NOMO-1 (cell line): ENCODE data around the gene DVL1.

Experiments used
- DNase-seq, 2 experiments: peaks; one replicate each; lab custom pipeline; 2025; ENCODE audit not compliant: unreplicated experiment in 2 of 2; lab: John Stamatoyannopoulos, UW

Gene DVL1

GRCh38 chr1:1302006-1302430 lies 47.2 kb downstream of the DVL1 start:
- DNase-seq: no peak

GRCh38 chr1:1300352-1300739 lies 48.9 kb downstream of the DVL1 start:
- DNase-seq: no peak

GRCh38 chr1:1299686-1300351 lies 49.4 kb downstream of the DVL1 start:
- no peak for DNase-seq

GRCh38 chr1:1298861-1299685 lies 50.1 kb downstream of the DVL1 start:
- DNase-seq: no peak

- DNase-seq: no peak
Observed at GRCh38 chr1:1297802-1298424, 51.3 kb downstream of the DVL1 start.

GRCh38 chr1:1296070-1297061 lies 52.9 kb downstream of the DVL1 start:
- no peak for DNase-seq

GRCh38 chr1:1295154-1295923 lies 53.9 kb downstream of the DVL1 start:
- no peak for DNase-seq

GRCh38 chr1:1294250-1294890 lies 54.8 kb downstream of the DVL1 start:
- no peak for DNase-seq

- DNase-seq: no peak
Observed at GRCh38 chr1:1293263-1294249, 55.7 kb downstream of the DVL1 start.

- DNase-seq: no peak
Observed at GRCh38 chr1:1292851-1293250, 56.4 kb downstream of the DVL1 start.

- no peak for DNase-seq
Observed at GRCh38 chr1:1292442-1292779, 56.8 kb downstream of the DVL1 start.

- DNase-seq: peak; percentile 42 to 54
Observed at GRCh38 chr1:1291548-1292441, 57.4 kb downstream of the DVL1 start.

GRCh38 chr1:1291023-1291528 lies 58.1 kb downstream of the DVL1 start:
- DNase-seq: no peak

GRCh38 chr1:1290238-1290731 lies 58.9 kb downstream of the DVL1 start:
- peak in 1 of 2 experiments; percentile 33 for DNase-seq

- no peak for DNase-seq
Observed at GRCh38 chr1:1287288-1288110, 61.7 kb downstream of the DVL1 start.
